ENCODE results near the gene ZKSCAN4.

The ZKSCAN4 gene

GRCh38 chr6:28263922-28264321 lies 11.9 kb upstream of the ZKSCAN4 start:
- TF ChIP-seq FOXA1 (IDR thresholded peaks at IDR 0.05) = no peak
- TF ChIP-seq HDGF (IDR thresholded peaks at IDR 0.05; ENCODE audit: borderline replicate concordance) = no peak
- TF ChIP-seq L3MBTL2 (conservative IDR thresholded peaks at IDR 0.05) = no peak
- no peak for TF ChIP-seq ZNF384 (IDR thresholded peaks at IDR 0.05)
- TF ChIP-seq BHLHE40 (IDR thresholded peaks at IDR 0.05; ENCODE audit: borderline replicate concordance) = no peak
- no peak for TF ChIP-seq CTBP1 (IDR thresholded peaks at IDR 0.05; ENCODE audit: borderline replicate concordance)
- no peak for TF ChIP-seq NFRKB (IDR thresholded peaks at IDR 0.05)
- no peak for TF ChIP-seq SP1 (IDR thresholded peaks at IDR 0.05)
- TF ChIP-seq ARNT (IDR thresholded peaks at IDR 0.05) = no peak
- TF ChIP-seq, protein P1, sequence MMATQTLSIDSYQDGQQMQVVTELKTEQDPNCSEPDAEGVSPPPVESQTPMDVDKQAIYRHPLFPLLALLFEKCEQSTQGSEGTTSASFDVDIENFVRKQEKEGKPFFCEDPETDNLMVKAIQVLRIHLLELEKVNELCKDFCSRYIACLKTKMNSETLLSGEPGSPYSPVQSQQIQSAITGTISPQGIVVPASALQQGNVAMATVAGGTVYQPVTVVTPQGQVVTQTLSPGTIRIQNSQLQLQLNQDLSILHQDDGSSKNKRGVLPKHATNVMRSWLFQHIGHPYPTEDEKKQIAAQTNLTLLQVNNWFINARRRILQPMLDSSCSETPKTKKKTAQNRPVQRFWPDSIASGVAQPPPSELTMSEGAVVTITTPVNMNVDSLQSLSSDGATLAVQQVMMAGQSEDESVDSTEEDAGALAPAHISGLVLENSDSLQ (IDR thresholded peaks at IDR 0.05) = no peak
- no peak for TF ChIP-seq FOXK2 (IDR thresholded peaks at IDR 0.05)
- no peak for TF ChIP-seq FOXM1 (IDR thresholded peaks at IDR 0.05; ENCODE audit: borderline replicate concordance)
- POLR2A ChIA-PET = interaction anchor here (0.7 to 6.8 kb wide), 4 partner anchors 12 to 427 kb away, joined by 3 to 100 read pairs (median 4); partner anchors contain the start of genes PGBD1 and ZKSCAN4
- no peak for DNase-seq (ENCODE audit: extremely low spot score)
- CTCF ChIA-PET = interaction anchor here (1.1 kb wide), 1 partner anchor 92 kb away, joined by 3 read pairs; no protein-coding TSS in a partner anchor

GRCh38 chr6:28258877-28259777 lies 7.1 kb upstream of the ZKSCAN4 start, which contains the start of gene NKAPL:
TSS of gene NKAPL (plus strand) at chr6:28259297. CDS start at chr6:28259372, 75 bp downstream.
- CTCF ChIA-PET = no interaction called here

DNA sequence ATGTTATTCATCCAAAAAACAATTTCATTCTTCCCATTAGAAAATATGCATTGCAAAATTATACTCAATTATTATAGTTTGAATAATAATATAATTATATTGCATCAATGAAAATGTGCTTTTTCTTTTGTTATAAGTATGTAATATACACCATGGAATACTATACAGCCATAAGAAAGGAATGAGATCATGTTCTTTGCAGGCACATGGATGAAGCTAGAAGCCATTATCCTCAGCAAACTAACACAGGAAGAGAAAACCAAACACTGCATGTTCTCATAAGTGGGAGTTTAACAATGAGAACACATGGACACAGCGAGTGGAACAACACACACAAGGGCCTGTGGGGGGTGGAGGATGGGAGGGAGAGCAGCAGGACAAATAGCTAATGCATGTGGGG lies 5.0 kb upstream of the ZKSCAN4 start:
- TF ChIP-seq NFRKB (IDR thresholded peaks at IDR 0.05) = no peak
- TF ChIP-seq HDGF (IDR thresholded peaks at IDR 0.05; ENCODE audit: borderline replicate concordance) = no peak
- TF ChIP-seq SP1 (IDR thresholded peaks at IDR 0.05) = no peak
- TF ChIP-seq CTBP1 (IDR thresholded peaks at IDR 0.05; ENCODE audit: borderline replicate concordance) = no peak
- no peak for TF ChIP-seq FOXM1 (IDR thresholded peaks at IDR 0.05; ENCODE audit: borderline replicate concordance)
- TF ChIP-seq L3MBTL2 (conservative IDR thresholded peaks at IDR 0.05) = no peak
- TF ChIP-seq ELF4 (IDR thresholded peaks at IDR 0.05) = no peak
- TF ChIP-seq TARDBP (IDR thresholded peaks at IDR 0.05) = no peak
- no peak for TF ChIP-seq BHLHE40 (IDR thresholded peaks at IDR 0.05; ENCODE audit: borderline replicate concordance)
- TF ChIP-seq LEF1 (IDR thresholded peaks at IDR 0.05; ENCODE audit: borderline replicate concordance) = no peak
- no peak for TF ChIP-seq SUZ12 (IDR thresholded peaks at IDR 0.05)
- no peak for TF ChIP-seq FOXK2 (IDR thresholded peaks at IDR 0.05)
- no peak for TF ChIP-seq FOXA1 (IDR thresholded peaks at IDR 0.05)
- TF ChIP-seq, protein P1 (IDR thresholded peaks at IDR 0.05) = no peak
- no peak for TF ChIP-seq ZNF384 (IDR thresholded peaks at IDR 0.05)
- TF ChIP-seq ARNT (IDR thresholded peaks at IDR 0.05) = no peak
- ChIA-PET POLR2A (no interaction called here), CTCF (no interaction called here)
- no peak for DNase-seq (ENCODE audit: extremely low spot score)

More at GRCh38 chr6:28258877-28259777, 7.1 kb upstream of the ZKSCAN4 start, which contains the start of gene NKAPL:
- no peak for DNase-seq (ENCODE audit: extremely low spot score)
- POLR2A ChIA-PET = interaction anchor here (1.4 kb wide), 1 partner anchor 76 kb away, joined by 4 read pairs; no protein-coding TSS in a partner anchor
- no peak for TF ChIP-seq SP1 (IDR thresholded peaks at IDR 0.05)
- no peak for TF ChIP-seq CTBP1 (IDR thresholded peaks at IDR 0.05; ENCODE audit: borderline replicate concordance)
- TF ChIP-seq BHLHE40 (IDR thresholded peaks at IDR 0.05; ENCODE audit: borderline replicate concordance) = no peak
- TF ChIP-seq, protein P1 (IDR thresholded peaks at IDR 0.05) = no peak
- TF ChIP-seq ZNF384 (IDR thresholded peaks at IDR 0.05) = no peak
- TF ChIP-seq FOXA1 (IDR thresholded peaks at IDR 0.05) = no peak

GRCh38 chr6:28254121-28254519 lies 2.1 kb upstream of the ZKSCAN4 start:
- no peak for DNase-seq (ENCODE audit: extremely low spot score)
- ChIA-PET CTCF (no interaction called here), POLR2A (interaction anchor here (1.1 to 6.3 kb wide), 4 partner anchors 12 to 117 kb away, joined by 3 to 100 read pairs (median 12); partner anchors contain the start of genes ZKSCAN8 and ZSCAN26)
- no peak for TF ChIP-seq LEF1 (IDR thresholded peaks at IDR 0.05; ENCODE audit: borderline replicate concordance)
- no peak for TF ChIP-seq SUZ12 (IDR thresholded peaks at IDR 0.05)

- TF ChIP-seq FOXM1 (IDR thresholded peaks at IDR 0.05; ENCODE audit: borderline replicate concordance) (no peak), TARDBP (IDR thresholded peaks at IDR 0.05) (no peak), HDGF (IDR thresholded peaks at IDR 0.05; ENCODE audit: borderline replicate concordance) (no peak), LEF1 (IDR thresholded peaks at IDR 0.05; ENCODE audit: borderline replicate concordance) (no peak), ARNT (IDR thresholded peaks at IDR 0.05) (no peak), SP1 (IDR thresholded peaks at IDR 0.05) (no peak), CTBP1 (IDR thresholded peaks at IDR 0.05; ENCODE audit: borderline replicate concordance) (no peak), ZNF384 (IDR thresholded peaks at IDR 0.05) (no peak), BHLHE40 (IDR thresholded peaks at IDR 0.05; ENCODE audit: borderline replicate concordance) (no peak), L3MBTL2 (conservative IDR thresholded peaks at IDR 0.05) (no peak), FOXA1 (IDR thresholded peaks at IDR 0.05) (no peak), SUZ12 (IDR thresholded peaks at IDR 0.05) (no peak), ELF4 (IDR thresholded peaks at IDR 0.05) (no peak)
- ChIA-PET POLR2A (interaction anchor here (1.0 to 6.3 kb wide), 16 partner anchors 9 to 359 kb away, joined by 3 to 100 read pairs (median 8); partner anchors contain the start of genes PGBD1, ZKSCAN3, ZKSCAN8 and ZSCAN26), CTCF (no interaction called here)
- peak; percentile 35 for DNase-seq (ENCODE audit: extremely low spot score)
These were observed 434 bp downstream of the ZKSCAN4 start for GRCh38 chr6:28251661-28252008.

- CTCF ChIA-PET = no interaction called here
- DNase-seq (ENCODE audit: extremely low spot score) = no peak
- POLR2A ChIA-PET = interaction anchor here (1.0 to 6.3 kb wide), 2 partner anchors 16 to 113 kb away, joined by 3 to 100 read pairs; partner anchors contain the start of gene ZSCAN26
- no peak for TF ChIP-seq L3MBTL2 (conservative IDR thresholded peaks at IDR 0.05)
- no peak for TF ChIP-seq ZNF384 (IDR thresholded peaks at IDR 0.05)
- no peak for TF ChIP-seq FOXA1 (IDR thresholded peaks at IDR 0.05)
- TF ChIP-seq FOXK2 (IDR thresholded peaks at IDR 0.05) = no peak
- no peak for TF ChIP-seq TARDBP (IDR thresholded peaks at IDR 0.05)
- TF ChIP-seq BHLHE40 (IDR thresholded peaks at IDR 0.05; ENCODE audit: borderline replicate concordance) = no peak
- no peak for TF ChIP-seq ARNT (IDR thresholded peaks at IDR 0.05)
- no peak for TF ChIP-seq ELF4 (IDR thresholded peaks at IDR 0.05)
These were observed 1.3 kb downstream of the ZKSCAN4 start for GRCh38 chr6:28250747-28251146.

Measured in HEK293T (cell line).